Upper lobe of left lung (tissue), 4 donors: ENCODE results near the gene BCAT1.
"Not testable (repeated sequence)": the region's sequence is repeated elsewhere in the genome, so short reads cannot be mapped to it uniquely, and the experiment has no call there.

Experiments used
- EP300 ChIP-seq, 4 donors: sonication (generic); formaldehyde crosslinking; IDR thresholded peaks; one replicate each; pipeline ENCODE4 v1.5.1; 2017; ENCODE audit warnings: antibody characterized with exemption in 4 of 4, control low read depth in 2 of 4
- POLR2A ChIP-seq, 4 donors: fragments of 450-650 bp; IDR thresholded peaks; one replicate each; pipeline ENCODE4 v1.5.1; 2016 to 2017; ENCODE audit warnings: antibody characterized with exemption in 4 of 4, mild to moderate bottlenecking in 2 of 4
- POLR2AphosphoS5 ChIP-seq, 2 donors: sonication (generic); formaldehyde crosslinking; IDR thresholded peaks; one replicate each; pipeline ENCODE4 v1.5.1; 2017; ENCODE audit warnings: antibody characterized with exemption in 2 of 2
- TF ChIP-seq, protein P1 (sequence below), 6 experiments: fragments of 450-650 bp in 4 of 6; fragments of 200-600 bp in 2 of 6; sonication (generic) in 2 of 6; IDR thresholded peaks; one replicate each; pipeline ENCODE4 v1.5.1; 2016 to 2019; ENCODE audit warnings: antibody characterized with exemption in 6 of 6

DNA sequence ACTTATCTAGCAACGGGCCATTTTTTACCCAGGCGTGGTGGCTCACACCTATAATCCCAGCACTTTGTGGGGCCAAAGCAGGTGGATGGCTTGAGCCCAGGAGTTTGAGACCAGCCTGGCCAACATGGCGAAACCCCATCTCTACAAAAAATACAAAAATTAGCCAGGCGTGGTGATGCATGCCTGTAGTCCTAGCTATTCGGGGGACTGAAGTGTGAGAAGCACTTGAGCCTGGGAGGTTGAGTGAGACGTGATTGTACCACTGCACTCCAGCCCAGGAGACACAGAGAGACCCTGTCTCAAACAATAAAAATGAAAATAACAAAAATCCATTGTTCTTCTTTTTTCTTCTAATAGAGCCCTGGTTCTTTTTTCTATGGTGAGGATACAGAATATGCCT lies 7.5 kb upstream of the BCAT1 start:
- TF ChIP-seq, protein P1, sequence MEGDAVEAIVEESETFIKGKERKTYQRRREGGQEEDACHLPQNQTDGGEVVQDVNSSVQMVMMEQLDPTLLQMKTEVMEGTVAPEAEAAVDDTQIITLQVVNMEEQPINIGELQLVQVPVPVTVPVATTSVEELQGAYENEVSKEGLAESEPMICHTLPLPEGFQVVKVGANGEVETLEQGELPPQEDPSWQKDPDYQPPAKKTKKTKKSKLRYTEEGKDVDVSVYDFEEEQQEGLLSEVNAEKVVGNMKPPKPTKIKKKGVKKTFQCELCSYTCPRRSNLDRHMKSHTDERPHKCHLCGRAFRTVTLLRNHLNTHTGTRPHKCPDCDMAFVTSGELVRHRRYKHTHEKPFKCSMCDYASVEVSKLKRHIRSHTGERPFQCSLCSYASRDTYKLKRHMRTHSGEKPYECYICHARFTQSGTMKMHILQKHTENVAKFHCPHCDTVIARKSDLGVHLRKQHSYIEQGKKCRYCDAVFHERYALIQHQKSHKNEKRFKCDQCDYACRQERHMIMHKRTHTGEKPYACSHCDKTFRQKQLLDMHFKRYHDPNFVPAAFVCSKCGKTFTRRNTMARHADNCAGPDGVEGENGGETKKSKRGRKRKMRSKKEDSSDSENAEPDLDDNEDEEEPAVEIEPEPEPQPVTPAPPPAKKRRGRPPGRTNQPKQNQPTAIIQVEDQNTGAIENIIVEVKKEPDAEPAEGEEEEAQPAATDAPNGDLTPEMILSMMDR (IDR thresholded peaks at IDR 0.05), result not testable (repeated sequence)
- not testable (repeated sequence) for TF ChIP-seq POLR2A, POLR2AphosphoS5, EP300 (IDR thresholded peaks at IDR 0.05)
